K562 (cell line): ENCODE results near the gene NPB. TPM values are rescaled to one million over a fixed set of nuclear protein-coding genes. Genes with fewer than 3 reads are reported as not detected.

Source experiments
- BRCA1 ChIP-seq, 2 experiments: fragments of 450-650 bp in 1 of 2; sonication (generic) in 1 of 2; formaldehyde crosslinking in 1 of 2; IDR thresholded peaks; 2 replicates each; pipeline versions ENCODE4 v1.5.0 to v1.6.1; 2017 to 2020; ENCODE audit warnings: mild to moderate bottlenecking in 1 of 2, missing genetic modification reagents in 1 of 2
- CBFA2T3 ChIP-seq: fragments of 450-650 bp; IDR thresholded peaks from 2 replicates; pipeline ENCODE4 v1.6.1; 2017
- DPF2 ChIP-seq: fragments of 450-650 bp; IDR thresholded peaks from 2 replicates; pipeline ENCODE4 v1.6.1; 2016
- KDM4B ChIP-seq, 2 experiments: fragments of 450-650 bp in 1 of 2; sonication (generic) in 1 of 2; IDR thresholded peaks; 2 replicates each; pipeline ENCODE4 v1.6.1; 2016 to 2017; ENCODE audit warnings: borderline replicate concordance in 2 of 2, antibody characterized with exemption in 1 of 2, low read depth in 1 of 2, mild to moderate bottlenecking in 1 of 2
- RBM34 ChIP-seq: fragments of 200-400 bp; formaldehyde crosslinking; IDR thresholded peaks from 2 replicates; pipeline ENCODE4 v1.6.1; 2018; ENCODE audit warnings: low read length, borderline replicate concordance; ENCODE audit not compliant: insufficient read depth
- RREB1 ChIP-seq: fragments of 250-450 bp; sonication (Bioruptor Pico); IDR thresholded peaks from 2 replicates; pipeline ENCODE4 v1.4.0; 2020
- SMAD2 ChIP-seq: fragments of 150-350 bp; IDR thresholded peaks from 2 replicates; pipeline ENCODE4 v1.6.1; 2014; ENCODE audit warnings: low read depth, mild to moderate bottlenecking, low read length
- SRSF1 ChIP-seq: fragments of 200-400 bp; formaldehyde crosslinking; IDR thresholded peaks from 2 replicates; pipeline ENCODE4 v1.6.1; 2017; ENCODE audit warnings: mild to moderate bottlenecking, low read depth, low read length, moderate library complexity
- ZBTB34 ChIP-seq: fragments of 250-450 bp; sonication (Bioruptor Pico); IDR thresholded peaks from 2 replicates; pipeline ENCODE4 v1.8.0; 2021; ENCODE audit warnings: mild to moderate bottlenecking, moderate library complexity
- polyA plus RNA-seq, 8 experiments: library from polyadenylated mRNA; depleted of rRNA in 4 of 8; stranded (reverse) in 5 of 8; unstranded in 3 of 8; fragments of >200 nt; fragmentation: Nextera tagmentation in 2 of 8; fragmentation: Illumina TruSeq in 1 of 8; extraction: Ambion mirVana in 2 of 8; extraction: Trizol in 1 of 8; gene quantifications; 2 replicates each; pipeline versions ENCODE4 v1.2.1 to v1.2.3, GENCODE V29; 2011 to 2014; ENCODE audit warnings: inconsistent platforms in 1 of 8, missing spikeins in 1 of 8
- total RNA-seq, 7 experiments: library from RNA; depleted of rRNA in 6 of 7; stranded (reverse); fragments of >200 nt in 6 of 7; fragmentation: Illumina TruSeq in 2 of 7; extraction: Trizol in 2 of 7; gene quantifications; 2 replicates each; pipeline versions ENCODE4 v1.2.1 to v1.2.3, GENCODE V29; 2011 to 2021; ENCODE audit warnings: low replicate concordance in 1 of 7
- TF ChIP-seq, protein P1 (sequence below): IDR thresholded peaks from 2 replicates; pipeline ENCODE4 v1.6.1; 2011; ENCODE audit warnings: borderline replicate concordance, low read depth, mild to moderate bottlenecking, moderate library complexity, low read length; ENCODE audit not compliant: insufficient read depth, poor library complexity, severe bottlenecking
- TF ChIP-seq, protein P2 (sequence below): IDR thresholded peaks from 2 replicates; pipeline ENCODE4 v1.6.1; 2012; ENCODE audit warnings: low read depth, low read length, improper control_type of control experiment, borderline replicate concordance

Gene NPB
- total and polyA plus RNA-seq, 9 of the 15 experiments (the other 6 are each of a cell fraction or from before 2014, with no cell fraction given): 0.03 to 0.61 (median 0.14) TPM; not detected in 2

DNA sequence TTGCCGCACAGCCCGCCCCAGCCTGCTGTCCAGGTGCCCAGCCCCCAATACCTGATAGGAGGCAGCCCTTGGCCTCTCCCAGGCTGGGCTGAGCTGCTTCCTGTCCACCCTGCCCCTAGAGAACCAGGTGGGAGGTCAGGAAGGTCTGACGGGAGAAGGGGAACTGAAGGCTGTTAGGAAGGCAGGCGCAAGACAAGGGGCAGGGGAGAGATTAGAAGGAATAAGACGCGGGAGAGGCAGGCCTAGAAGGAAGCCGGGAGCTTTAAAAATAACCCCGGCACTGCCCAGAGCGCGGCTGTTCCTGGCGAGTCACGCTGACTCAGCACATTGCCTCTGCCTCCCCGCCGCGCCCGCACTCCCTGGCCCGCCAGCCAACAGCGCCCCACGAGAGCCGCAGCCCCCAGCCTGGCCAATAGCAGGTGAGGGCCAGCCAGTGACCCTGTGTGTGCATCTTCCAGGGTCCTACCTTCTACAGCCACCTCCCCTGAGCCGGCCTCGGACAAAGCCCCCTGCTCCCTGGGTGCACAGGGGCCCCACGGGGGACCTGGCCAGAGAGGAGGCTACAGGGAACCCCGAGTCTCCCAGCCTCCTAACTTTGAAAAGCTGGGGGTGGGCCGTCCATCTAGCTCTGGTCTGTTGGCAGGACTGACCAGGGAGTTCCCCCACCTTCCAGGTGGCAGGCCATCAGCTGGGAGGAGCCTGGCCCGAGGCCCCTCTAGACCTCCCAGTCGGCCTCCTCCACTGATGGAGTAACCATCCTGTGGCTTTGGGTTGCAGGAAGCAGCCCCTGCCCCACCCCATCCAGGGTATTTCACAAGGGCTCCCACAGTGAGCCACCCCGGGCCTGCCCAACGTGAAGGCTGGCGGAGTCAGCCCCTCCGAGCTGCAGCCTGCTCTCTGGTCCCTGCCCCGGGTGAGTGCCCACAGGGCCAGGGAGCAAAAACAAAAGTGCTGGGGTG lies 21.5 kb downstream of the NPB start (continued):
- TF ChIP-seq ZBTB34 (CRISPR knock-in tag) (no peak), SRSF1 (no peak), RREB1 (0 out of 2 replicates have a peak, but pooled peaks have one; percentile 49), RBM34 (no peak), CBFA2T3 (peak; percentile 50), DPF2 (peak; percentile 79), BRCA1 (IDR thresholded peaks at IDR 0.05) (no peak), BRCA1 (CRISPR knock-in tag; IDR thresholded peaks at IDR 0.05) (no peak), KDM4B (IDR thresholded peaks at IDR 0.05; ENCODE audit: borderline replicate concordance in 2 of 2, low read depth in 1 of 2) (no peak), SMAD2 (no peak)
- TF ChIP-seq, protein P1, sequence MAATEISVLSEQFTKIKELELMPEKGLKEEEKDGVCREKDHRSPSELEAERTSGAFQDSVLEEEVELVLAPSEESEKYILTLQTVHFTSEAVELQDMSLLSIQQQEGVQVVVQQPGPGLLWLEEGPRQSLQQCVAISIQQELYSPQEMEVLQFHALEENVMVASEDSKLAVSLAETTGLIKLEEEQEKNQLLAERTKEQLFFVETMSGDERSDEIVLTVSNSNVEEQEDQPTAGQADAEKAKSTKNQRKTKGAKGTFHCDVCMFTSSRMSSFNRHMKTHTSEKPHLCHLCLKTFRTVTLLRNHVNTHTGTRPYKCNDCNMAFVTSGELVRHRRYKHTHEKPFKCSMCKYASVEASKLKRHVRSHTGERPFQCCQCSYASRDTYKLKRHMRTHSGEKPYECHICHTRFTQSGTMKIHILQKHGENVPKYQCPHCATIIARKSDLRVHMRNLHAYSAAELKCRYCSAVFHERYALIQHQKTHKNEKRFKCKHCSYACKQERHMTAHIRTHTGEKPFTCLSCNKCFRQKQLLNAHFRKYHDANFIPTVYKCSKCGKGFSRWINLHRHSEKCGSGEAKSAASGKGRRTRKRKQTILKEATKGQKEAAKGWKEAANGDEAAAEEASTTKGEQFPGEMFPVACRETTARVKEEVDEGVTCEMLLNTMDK: no peak
- TF ChIP-seq, protein P2, sequence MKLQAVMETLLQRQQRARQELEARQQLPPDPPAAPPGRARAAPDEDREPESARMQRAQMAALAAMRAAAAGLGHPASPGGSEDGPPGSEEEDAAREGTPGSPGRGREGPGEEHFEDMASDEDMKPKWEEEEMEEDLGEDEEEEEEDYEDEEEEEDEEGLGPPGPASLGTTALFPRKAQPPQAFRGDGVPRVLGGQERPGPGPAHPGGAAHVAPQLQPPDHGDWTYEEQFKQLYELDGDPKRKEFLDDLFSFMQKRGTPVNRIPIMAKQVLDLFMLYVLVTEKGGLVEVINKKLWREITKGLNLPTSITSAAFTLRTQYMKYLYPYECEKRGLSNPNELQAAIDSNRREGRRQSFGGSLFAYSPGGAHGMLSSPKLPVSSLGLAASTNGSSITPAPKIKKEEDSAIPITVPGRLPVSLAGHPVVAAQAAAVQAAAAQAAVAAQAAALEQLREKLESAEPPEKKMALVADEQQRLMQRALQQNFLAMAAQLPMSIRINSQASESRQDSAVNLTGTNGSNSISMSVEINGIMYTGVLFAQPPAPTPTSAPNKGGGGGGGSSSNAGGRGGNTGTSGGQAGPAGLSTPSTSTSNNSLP: peak; percentile 75; the same call in 1 of the 2 replicates
